Tibial artery (tissue), 4 donors: ENCODE results near the gene CARM1.
"Not testable (repeated sequence)": the region's sequence is repeated elsewhere in the genome, so short reads cannot be mapped to it uniquely, and the experiment has no call there.

Experiments used
- DNase-seq, 2 donors: peaks; one replicate each; pipeline ENCODE4 v3.0.0-alpha.2; 2019
- H3K27ac ChIP-seq, 2 donors: fragments of 200-600 bp; sonication (generic) in 1 of 2; 1 replicate in 1 of 2; 2 replicates in 1 of 2; pipeline ENCODE4 v1.5.1; 2018 to 2019; ENCODE audit warnings: mild to moderate bottlenecking in 1 of 2
- H3K27me3 ChIP-seq, 2 donors: fragments of 200-600 bp; sonication (generic) in 1 of 2; one replicate each; pipeline versions ENCODE4 v1.5.1 to v1.6.0; 2016 to 2019
- H3K36me3 ChIP-seq, 3 donors: fragments of 200-600 bp; sonication (generic) in 2 of 3; one replicate each; pipeline ENCODE4 v1.5.1; 2016 to 2019; ENCODE audit warnings: mild to moderate bottlenecking in 2 of 3
- H3K4me1 ChIP-seq, 4 donors: fragments of 200-600 bp; sonication (generic) in 2 of 4; 1 replicate in 3 of 4; 2 replicates in 1 of 4; pipeline ENCODE4 v1.5.1; 2016 to 2019
- H3K4me3 ChIP-seq, 2 donors: fragments of 200-600 bp; sonication (generic) in 1 of 2; 1 replicate in 1 of 2; 2 replicates in 1 of 2; pipeline ENCODE4 v1.5.1; 2018 to 2019; ENCODE audit warnings: mild to moderate bottlenecking in 2 of 2
- H3K9me3 ChIP-seq, 3 donors: fragments of 200-600 bp; sonication (generic) in 1 of 3; one replicate each; pipeline ENCODE4 v1.5.1; 2016 to 2019
- CTCF ChIP-seq, 2 experiments: fragments of 200-600 bp in 1 of 2; fragments of 450-650 bp in 1 of 2; IDR thresholded peaks; one replicate each; pipeline ENCODE4 v1.5.1; 2017 to 2019; ENCODE audit warnings: antibody characterized with exemption in 2 of 2, mild to moderate bottlenecking in 1 of 2, moderate library complexity in 1 of 2
- intact Hi-C: fragments of 100-400 bp; cut with DNase I; formaldehyde crosslinking; loops from one replicate; pipeline ENCODE4 v1.15.0; 2023; ENCODE audit warnings: low total_unique reads

The CARM1 gene

DNA sequence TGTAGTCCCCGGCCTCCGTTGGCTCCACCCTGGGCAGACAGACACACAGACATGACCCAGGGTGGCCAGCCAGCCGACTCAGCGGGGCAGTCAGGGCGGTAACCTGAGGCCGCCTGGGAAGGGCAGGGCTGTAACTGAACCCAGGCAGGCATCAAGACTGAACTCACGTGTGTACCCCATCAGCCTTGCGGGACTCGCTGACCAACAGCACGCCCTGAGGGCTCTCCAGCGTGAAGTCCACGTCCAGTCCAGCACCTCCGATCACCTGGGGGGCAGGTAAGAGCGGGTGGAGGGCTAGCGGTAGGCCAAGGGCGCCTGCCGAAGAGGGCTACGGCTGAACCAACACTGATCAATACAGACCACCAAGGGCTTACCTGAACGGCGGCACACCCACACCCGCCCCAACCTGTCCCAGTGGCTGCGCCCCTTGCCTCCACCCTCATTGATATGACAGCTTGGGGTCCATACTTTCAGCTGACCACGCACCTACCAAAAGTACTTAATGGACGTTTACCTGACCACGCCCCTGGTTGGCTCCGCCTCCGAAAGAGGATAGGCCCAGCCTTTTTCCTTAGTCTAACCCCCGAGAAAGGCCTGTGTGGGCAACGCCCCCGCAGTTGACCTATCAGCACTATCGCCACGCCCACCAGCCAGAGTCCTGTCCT, 36.1 kb upstream of the CARM1 start:
- Histone ChIP-seq H3K27me3 (no peaks in the 10 kb centered on the region), H3K36me3 (peaks cover 0 to 41% (median 25%) of the 10 kb centered on the region in 3 donors), H3K4me1 (peaks cover 0 to 21% (median 9%) of the 10 kb centered on the region in 4 donors), H3K9me3 (no peaks in the 10 kb centered on the region), H3K27ac (peak overlapping the region; percentile 95 to 99), H3K4me3 (peak overlapping the region; percentile 69 to 74)
- DNase-seq: peak in 1 of 2 donors; percentile 100
- intact Hi-C loops: no loop called here
- no peak for TF ChIP-seq CTCF (IDR thresholded peaks at IDR 0.05)

DNA sequence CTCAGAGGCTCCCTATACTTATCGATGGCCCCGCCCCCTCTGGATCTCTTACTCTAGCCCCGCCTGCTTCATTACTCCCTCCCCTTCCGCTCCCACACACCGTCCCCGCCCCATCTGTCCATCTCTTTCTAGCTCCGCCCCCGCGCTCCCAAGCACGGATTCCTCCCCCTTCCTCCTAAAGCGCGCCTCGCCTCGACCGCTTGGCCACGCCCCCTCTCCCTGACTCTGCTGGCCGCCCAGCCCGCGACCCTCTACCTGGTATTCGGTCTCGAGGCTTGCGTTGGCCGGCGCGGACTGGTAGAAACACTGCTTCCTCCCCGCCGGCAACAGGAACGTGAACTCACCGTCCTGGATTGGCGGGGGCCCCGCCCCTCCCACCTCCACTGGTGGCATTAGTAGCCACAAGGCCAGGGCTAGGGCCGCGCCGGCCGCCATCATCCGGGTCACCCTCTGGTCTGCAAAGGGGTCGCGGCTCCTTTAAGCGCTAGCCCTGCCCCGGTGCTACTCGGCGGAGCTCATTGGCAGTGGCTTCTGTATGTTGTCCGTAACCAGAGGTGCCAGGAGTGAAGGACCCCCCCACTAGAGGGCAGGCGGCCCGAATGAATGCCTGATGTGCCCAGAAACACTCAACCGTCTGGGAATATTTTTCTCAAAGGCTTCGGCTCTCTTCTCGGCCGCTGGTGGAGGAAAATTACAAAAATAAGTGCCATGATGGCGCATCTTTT, 35.4 kb upstream of the CARM1 start, which contains the start of gene TMED1:
TMED1 (minus strand) TSS at position 459 of the 725 bp plus-strand sequence; CDS start at position 438, 21 bp downstream.
- Histone ChIP-seq H3K27ac (peak within 1 kb of the TSS; percentile 95 to 99), H3K4me3 (peak within 1 kb of the TSS; percentile 69 to 74), H3K36me3 (peaks cover 0 to 34% (median 18%) of the 10 kb centered on the region in 3 donors), H3K27me3 (no peaks in the 10 kb centered on the region), H3K4me1 (peaks cover 0 to 21% (median 9%) of the 10 kb centered on the region in 4 donors), H3K9me3 (no peaks in the 10 kb centered on the region)
- DNase-seq: peak; percentile 96 to 100
- peak; percentile 17 to 63 for TF ChIP-seq CTCF (IDR thresholded peaks at IDR 0.05)
- intact Hi-C loops: loop anchor here (2.0 kb wide), 1 partner anchor 25 kb away; no protein-coding TSS in a partner anchor

GRCh38 chr19:10836479-10837330, 34.6 kb upstream of the CARM1 start:
- Histone ChIP-seq H3K36me3 (peaks cover 0 to 27% (median 13%) of the 10 kb centered on the region in 3 donors), H3K27ac (peak overlapping the region; percentile 95 to 99), H3K4me3 (peak overlapping the region; percentile 69 to 74), H3K4me1 (peaks cover 0 to 21% (median 9%) of the 10 kb centered on the region in 4 donors), H3K27me3 (no peaks in the 10 kb centered on the region), H3K9me3 (no peaks in the 10 kb centered on the region)
- peak; percentile 71 to 92 for DNase-seq
- intact Hi-C loops: loop anchor here (2.0 kb wide), 1 partner anchor 24 kb away; no protein-coding TSS in a partner anchor
- TF ChIP-seq CTCF (IDR thresholded peaks at IDR 0.05): no peak

DNA sequence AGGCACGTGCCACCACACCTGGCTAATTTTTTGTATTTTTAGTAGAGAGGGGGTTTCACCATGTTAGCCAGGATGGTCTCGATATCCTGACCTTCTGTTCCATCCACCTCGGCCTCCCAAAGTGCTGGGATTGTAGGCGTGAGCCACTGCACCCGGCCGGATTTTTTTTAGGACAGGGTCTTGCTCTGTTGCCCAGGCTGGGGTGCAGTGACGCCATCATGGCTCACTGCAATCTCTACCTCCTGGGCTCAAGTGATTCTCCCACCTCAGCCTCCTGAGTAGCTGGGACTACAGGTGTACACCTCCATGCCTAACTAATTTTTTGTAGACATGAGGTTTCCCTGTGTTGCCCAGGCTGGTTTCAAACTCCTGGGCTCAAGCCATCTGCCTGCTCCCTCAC, 33.7 kb upstream of the CARM1 start:
- peaks cover 0 to 17% (median 5%) of the 10 kb centered on the region in 3 donors for H3K36me3 ChIP-seq
- not testable (repeated sequence) for H3K27ac ChIP-seq, H3K9me3 ChIP-seq, H3K27me3 ChIP-seq, DNase-seq, H3K4me3 ChIP-seq
- intact Hi-C loops: loop anchor here (2.0 kb wide), 1 partner anchor 23 kb away; no protein-coding TSS in a partner anchor
- peaks cover 0 to 21% (median 9%) of the 10 kb centered on the region in 4 donors for H3K4me1 ChIP-seq

DNA sequence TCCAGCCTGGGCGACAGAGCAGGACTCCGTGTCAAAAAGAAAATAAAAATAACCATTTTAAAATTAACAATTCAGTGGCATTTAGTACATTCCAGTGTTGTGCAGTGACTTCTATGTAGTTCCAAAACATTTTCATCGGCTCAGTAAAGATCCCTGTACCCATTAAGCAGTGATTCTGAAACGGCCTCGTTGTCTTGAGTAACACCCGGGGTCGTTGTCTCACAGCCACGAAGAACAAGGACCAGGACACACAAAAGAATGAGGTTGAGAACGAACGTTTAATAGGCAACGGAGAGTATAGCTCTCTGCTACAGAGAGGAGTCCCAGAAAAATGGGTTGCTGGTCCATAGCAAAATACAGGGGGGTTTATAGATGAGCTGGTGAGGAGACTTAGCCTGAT, 33.0 kb upstream of the CARM1 start:
- intact Hi-C loops: no loop called here
- Histone ChIP-seq H3K36me3 (peaks cover 0 to 10% (median 0%) of the 10 kb centered on the region in 3 donors), H3K4me1 (peaks cover 0 to 21% (median 9%) of the 10 kb centered on the region in 4 donors), H3K9me3 (no peaks in the 10 kb centered on the region), H3K27ac (no peak overlapping the region), H3K27me3 (no peaks in the 10 kb centered on the region), H3K4me3 (no peak overlapping the region)
- DNase-seq: no peak
- no peak for TF ChIP-seq CTCF (IDR thresholded peaks at IDR 0.05)
